Activated effector memory CD4-positive, alpha-beta T cell treated with Interleukin-2 at 50 U/mL for 16 hours (primary cell): ENCODE results near the gene TMEM163.
"Not testable (repeated sequence)": the region's sequence is repeated elsewhere in the genome, so short reads cannot be mapped to it uniquely, and the experiment has no call there.

Experiments
- DNase-seq: peaks from one replicate; pipeline ENCODE4 v3.0.0-alpha.2; 2020

The TMEM163 gene

DNA sequence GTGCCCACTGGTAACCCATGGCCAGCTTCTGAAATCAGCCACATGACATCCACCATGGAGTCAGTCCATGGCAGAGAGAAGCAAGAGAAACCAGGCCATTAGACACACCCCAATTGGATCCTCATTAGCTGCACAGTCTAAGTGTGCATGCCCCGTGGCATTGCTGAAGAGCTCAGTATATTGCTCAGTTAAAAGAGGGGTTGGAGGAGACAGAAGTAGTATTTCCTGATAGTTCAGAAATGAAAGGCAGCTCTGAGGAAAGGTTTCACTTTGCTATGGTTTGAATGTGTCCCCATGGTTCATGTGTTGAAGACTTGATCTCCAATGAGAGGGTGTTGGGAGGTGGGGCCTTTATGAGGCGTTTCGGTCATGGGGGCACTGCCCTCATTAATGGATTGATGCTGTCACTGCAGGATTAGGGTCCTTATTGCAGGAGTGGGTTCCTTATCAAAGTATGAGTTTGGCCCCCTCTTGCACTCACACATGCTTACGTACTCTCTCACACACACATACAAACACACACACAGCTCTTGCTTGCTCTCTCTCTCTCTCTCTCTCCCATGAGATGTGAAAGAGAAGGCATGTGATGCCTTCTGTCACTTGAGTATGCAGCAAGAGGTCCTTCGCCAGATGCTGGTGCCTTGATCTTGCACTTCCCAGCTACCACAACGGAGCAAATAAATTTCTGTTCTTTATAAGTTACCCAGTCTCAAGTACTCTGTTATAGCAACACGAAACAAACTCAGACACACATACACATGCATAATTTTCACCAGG, 58.0 kb downstream of the TMEM163 start:
- DNase-seq, result no peak

DNA sequence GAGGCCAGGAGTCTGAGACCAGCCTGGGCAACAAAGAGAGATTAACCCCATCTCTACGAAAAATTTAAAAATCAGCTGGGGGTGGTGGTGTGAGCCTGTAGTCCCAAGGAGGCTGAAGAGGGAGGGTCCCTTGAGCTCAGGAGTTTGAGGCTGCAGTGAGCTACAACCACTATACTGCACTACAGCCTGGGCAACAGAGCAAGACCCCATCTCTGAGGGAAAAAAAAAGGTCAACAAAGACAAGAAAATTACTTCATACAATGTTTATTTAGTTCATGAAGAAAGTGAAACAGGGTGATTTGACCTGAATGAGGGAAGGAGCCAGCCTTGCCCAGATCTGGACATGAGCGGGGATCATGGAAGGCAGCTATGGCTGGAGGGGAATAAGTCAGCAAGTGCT, 59.1 kb downstream of the TMEM163 start:
- DNase-seq, result no peak

DNA sequence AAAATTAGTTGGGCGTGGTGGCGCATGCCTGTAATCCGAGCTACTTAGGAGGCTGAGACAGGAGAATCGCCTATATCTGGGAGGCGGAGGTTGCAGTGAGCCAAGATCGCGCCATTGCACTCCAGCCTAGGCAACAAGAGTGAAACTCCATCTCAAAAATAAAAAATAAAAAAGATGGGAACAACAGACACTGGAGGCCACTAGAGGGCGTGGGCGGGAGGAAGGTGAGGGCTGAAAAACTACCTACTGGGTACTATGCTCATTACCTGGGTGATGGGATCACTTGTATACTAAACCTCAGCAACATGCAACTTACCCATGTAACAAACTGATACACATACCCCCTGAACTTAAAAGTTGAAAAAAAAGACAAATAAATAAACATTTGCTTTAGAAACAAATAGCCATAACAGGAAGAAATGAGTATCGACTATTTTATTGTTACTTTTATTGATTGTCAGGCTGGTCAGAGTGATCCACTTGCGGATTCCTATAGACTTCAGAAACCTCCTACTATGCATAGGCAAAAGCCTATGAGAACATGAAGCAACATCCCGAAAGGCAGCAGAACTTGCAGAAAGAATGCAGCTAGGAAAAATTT, 61.0 kb downstream of the TMEM163 start:
- no peak for DNase-seq

DNA sequence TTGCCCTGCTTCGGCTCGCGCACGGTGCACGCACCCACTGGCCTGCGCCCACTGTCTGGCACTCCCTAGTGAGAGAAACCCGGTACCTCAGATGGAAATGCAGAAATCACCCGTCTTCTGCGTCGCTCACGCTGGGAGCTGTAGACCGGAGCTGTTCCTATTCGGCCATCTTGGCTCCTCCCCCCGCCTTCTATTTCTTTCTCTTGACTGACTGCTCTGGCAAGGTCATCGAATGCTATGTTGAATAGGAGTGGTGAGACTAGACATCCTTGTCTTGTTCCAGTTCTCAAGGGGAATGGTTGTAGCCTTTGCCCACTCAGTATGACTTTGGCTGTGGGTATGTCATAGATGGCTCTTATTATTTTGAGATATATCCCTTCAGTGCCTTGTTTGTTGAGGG, 62.4 kb downstream of the TMEM163 start:
- DNase-seq, result not testable (repeated sequence)

DNA sequence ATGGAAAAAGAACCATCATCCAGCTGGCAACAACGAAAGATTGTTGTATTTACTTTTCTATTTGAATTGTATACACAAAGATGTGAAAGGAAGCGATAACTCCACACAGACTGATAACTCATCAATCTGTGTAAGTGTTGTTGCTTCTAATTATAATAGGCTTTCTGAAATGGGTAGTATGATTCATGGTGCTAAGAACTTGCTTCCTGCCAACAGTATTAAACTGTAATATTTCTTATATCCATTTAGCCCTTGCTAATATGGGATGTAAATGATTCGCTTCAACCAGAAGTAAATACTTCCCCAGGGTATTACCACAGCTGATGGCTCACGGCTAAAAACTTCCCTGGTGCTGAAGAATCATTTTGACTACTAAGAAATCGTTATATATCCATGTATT, 70.2 kb downstream of the TMEM163 start:
- DNase-seq, result no peak

DNA sequence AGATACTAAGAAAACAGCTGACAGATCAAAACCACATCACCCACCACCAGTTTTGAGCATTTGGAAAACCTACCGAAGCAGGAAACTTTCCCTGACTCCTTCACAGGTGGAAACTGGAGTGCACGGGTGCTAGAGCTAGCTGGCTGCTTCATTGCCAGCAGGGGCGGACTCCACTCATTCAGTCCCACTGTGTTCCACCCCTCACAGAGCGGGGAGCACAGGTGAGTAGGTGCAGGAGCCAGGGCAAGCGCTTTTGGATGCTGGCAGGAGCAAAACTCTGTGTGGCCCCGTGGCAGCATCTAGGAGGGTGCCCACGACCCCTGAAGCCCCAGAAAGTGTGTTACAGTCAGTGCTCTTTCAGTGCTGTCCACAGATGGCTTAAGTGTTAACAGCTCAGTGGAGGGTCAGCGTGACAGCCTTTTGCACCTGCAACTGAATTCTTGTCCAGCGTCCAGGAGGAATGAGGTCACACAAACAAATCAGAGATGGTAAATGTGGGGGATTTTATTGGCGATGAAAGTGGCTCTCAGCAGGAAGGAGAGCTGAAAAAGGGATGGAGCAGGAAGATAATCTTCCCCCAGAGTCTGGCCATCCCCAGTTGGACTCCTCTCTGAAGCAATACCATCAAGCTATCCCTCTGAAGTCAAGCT, 71.1 kb downstream of the TMEM163 start:
- no peak for DNase-seq

DNA sequence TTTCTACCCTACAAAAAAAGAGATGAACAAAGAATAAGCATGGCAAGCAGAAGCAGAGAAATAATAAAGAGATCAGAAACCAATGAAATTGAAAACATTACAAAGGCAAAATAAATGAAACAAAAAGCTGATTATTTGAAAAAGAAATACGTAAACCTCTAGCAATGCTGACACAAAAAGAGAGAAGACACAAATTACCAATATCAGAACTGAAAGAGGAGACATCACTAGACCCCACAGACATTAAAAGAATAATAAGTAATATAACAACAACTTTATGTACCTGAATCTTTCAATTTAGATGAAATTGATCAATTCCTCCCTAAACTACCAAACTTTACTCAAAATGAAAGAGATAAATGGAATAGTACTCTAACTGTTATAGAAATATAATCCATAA, 75.9 kb downstream of the TMEM163 start:
- DNase-seq, result no peak

DNA sequence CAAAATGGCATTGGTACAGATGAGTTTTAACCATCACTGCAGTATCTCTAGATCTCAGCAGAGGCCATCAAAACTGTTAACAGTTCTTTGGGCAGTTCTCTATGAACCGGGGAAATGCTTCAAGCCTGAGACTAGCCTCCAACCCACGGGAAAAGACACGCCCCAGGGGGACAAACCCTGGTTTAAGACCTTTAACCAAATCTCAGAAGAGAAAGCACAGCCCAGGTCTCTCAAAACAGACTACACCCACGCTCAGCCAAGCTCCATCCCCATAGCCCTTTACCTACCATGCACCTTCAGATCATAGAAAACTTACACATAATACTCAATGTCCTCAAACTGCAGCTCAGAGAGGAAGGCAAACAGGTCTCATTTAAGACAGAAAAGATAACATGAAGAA, 78.3 kb downstream of the TMEM163 start:
- DNase-seq, result no peak

DNA sequence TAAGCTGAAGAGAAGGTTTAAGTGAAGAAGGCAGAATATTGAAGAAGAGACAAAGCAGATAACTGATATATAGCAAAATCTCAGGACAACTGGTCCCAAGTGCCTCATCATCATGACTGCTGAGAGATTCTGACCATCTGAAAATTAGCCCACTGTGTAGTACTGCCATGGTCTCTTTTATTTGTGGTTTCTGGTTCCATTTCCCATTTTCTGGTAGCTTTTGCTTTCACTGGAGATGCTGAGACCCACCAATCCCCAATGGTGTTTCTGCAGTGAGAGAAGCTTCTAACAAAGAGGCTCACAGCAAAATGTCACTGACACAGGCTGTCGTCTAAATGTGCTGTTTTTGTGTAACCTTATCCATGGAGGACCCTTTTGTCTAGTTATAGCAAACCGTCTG, 79.5 kb downstream of the TMEM163 start:
- DNase-seq, result no peak

DNA sequence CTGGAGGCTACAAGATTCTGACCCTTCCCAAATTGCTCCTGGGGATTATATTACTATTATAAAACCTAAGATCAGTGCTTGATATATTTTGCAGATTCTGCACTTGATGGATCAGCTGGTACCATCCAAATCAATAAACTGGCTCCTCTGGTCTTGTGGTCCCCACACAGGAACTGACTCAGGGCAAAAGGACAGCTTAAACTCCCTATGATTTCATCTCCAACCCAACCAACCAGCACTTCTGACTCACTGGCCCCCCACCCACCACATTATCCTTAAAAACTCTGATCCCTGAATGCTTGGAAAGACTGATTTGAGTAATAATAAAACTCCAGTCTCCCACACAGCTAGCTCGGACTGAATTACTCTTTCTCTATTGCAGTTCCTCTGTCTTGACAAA, 82.1 kb downstream of the TMEM163 start:
- no peak for DNase-seq

DNA sequence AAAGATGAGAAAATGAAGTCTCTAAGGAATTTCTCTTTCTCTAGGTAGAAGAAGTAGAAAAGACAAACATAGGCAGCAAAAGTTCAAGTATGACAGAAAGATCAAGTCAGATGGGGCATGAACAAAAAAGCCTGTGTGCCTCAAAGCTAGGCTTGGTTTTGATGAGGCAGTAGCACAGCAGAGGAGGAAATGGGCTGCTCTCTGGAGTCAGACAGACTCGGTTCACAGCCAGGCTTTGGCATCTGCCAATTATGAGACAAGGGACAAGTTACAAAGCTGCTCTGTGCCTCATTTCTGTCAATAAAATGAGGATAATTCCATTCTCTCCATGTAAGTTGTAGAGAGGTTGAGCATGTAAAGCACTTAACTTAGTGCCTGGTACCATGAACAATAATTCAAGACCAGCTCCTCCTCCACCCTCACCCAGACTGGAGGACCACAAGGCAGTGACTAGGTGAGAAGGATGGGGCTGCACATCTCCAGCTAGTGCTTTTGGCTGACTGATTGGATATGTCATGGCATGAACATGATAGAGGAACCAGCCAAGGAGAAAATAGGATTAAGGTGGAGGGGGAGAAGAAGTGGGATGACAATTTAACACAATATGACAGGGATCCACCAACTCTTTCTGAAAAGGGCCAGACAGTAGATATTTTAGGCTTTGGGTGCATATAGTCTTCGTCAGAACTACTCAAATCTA, 84.6 kb downstream of the TMEM163 start:
- no peak for DNase-seq

DNA sequence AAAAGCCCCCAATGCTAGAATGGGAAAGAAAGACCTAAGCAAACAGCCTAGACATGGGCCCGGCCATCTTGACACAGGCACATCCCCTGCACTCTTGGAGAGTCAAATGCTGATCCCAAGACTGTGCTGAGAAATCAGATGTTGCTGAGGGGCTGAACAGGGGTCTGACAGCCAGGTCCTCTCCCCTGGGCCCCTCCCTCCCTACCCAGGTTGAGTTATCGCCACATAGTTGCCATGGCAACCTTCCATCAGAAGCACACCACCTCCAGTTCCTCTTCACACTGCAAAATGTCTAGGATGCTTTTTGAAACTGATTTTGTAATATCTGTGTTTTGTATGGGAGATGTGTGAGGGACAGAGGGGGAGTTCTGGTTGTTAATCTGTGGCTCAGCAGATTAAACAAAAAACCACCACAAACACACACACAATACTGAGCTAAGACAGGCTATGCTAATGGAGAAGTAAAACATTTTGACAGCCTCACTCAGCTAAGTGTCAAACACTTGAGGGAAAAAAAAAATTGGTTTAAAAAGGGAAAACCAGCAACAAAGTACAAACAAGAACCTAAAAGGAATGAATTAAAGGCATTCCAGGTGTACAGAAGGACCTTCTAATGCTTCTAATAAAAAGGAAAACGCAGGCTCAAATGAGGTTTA, 88.2 kb downstream of the TMEM163 start:
- DNase-seq, result no peak

DNA sequence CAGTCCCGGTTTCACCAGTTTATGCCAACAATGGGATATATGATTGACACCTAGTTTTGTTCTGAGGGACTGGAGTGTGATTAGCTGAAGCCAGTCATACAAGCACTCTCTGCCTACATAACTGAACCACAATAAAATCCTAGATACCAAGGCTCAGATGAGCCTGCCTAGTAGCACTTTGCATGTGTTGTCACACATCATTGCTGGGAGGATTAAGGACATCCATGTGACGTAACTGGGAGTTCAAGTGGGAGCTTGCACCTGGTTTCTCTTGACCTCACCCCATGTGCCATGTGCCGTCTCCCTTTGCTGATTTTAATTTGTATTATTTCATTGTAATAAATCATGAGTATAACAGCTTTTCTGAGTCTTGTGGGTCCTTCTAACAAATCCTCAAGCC, 90.3 kb downstream of the TMEM163 start:
- no peak for DNase-seq

DNA sequence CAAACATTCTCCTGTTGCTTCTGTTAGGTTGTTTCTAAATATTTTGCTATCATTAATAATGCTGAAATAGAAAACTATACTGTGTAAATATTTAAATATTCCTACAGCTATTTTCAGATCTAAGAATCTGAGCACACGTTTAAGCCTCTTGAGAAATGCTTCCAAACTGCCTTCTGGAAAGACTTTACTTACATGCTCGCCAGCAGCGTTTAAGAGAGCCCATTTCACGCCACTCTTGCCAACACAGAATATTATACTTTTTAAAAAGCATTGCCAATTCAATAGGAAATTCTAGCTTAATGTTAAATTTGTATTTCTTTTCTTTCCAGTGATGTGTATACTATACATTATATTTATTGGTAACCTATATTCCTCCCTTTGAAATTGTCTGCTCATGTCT, 92.0 kb downstream of the TMEM163 start:
- DNase-seq, result no peak

DNA sequence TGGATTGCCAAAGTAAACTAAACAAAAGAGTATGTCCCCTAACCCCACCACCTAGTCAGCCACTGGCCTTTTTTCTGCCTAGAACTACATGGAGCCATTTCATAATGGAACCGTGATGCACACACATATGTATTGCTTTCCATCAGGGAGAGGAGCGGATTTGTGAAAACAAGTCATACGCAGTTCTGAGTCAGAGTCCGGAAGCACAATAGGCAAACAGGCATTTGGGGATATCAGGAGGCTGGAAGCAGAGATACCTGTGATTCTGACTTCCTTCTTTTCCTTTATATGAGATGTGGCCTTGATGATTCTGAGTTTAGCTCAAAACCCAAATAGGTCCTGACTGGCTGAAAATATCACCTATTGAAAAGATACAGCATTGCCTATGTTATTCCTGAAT, 93.5 kb downstream of the TMEM163 start:
- no peak for DNase-seq

DNA sequence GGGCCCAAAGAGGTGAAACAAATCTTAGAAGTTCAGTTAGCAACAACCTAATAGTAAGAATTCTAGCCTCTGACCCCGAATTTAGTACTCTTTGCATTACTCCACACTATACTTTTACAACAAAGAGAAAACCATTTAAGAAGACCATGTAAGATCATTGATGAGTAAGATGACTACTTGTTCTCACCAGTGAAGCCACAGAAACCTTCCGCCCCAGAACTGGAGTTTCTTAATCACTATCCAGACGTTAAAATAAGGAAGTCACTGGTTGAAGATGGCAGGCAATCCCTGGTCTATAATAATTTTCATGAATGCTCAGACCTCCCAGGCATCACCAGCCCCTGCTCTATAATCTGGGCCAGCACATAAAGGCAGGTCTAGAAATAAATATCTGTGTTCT, 95.0 kb downstream of the TMEM163 start:
- no peak for DNase-seq

DNA sequence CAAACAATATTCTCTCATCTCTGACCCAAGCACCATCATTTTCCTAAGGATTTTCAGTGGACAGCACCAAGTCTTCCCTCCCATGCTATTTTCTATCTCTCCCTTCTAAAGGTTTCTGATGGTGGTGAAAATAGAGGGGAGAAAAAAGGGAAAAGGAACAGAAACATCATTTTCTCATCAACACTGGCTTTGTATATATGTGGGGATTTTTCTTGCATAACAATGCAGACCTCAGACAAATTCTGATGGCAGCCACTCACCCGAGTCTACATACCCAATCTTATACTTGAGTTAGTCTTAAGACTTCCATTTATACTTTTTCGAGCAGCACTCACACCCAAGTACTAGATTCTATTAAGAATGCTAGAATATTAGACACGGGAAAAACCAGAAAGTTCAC, 95.8 kb downstream of the TMEM163 start:
- no peak for DNase-seq

DNA sequence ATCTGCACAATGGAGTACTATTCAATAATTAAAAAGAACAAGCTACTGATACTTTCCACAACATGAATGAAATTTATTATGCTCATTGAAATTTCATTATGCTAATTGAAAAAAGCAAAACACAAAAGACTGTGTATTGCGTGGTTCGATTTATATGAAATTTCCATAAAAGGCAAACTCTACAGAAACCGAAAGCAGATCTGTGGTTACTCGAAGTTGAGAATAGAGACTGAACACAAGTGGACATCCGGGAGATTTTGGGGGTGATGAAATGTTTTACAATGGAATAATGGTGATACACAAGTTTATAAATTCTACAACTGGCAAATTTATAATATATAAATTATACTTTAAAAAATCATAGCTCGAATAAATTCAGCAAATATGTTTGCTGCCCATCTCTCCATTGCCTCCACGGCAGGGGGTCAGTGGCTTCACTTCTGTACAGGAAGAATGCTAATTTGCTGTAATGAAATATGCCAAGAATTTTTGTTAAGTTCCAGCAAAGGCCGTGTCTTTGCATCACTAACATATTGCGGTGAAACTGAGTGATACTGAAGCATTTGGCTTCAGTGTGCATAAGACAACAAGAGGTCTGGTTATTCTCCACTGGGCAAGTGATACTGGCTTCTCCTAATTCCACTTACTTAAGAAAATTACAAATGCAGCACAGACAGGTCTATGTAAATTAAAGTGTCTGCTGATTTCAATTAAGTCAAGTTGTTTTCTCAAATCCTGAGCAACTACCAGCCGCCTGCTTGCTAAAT, 96.7 kb downstream of the TMEM163 start:
- DNase-seq, result no peak

DNA sequence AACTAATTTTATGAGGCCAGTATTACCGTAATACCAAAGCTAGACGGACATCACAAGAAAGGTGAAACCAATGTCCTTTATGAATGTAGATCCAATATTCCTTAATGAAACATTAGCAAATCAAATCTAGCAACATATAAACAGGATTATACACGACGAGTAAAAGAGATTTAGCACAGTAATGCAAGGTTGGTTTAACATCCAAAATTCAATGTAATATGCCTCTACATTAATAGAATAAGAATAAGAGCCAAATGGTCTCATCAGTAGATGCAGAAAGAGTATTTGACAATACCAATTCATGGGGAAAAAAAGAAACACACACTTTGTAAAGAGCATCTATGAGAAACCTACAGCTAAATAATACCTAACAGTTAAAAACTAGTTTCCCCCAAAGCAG, 99.5 kb downstream of the TMEM163 start:
- no peak for DNase-seq

DNA sequence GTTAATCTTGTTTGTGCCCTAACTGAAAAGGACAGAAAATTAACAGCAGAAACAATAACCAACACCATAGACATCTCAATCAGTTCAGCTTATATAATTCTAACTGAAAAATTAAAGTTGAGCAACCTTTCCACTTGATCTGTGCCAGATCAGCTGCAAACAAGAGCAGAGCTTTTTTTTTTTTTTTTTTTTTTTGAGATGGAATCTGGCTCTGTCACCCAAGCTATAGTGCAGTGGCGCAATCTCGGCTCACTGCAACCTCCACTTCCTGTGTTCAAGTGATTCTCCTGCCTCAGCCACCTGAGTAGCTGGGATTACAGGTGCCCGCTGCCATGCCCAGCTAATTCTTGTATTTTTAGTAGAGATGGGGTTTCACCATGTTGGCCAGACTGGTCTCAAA, 103.3 kb downstream of the TMEM163 start:
- not testable (repeated sequence) for DNase-seq

DNA sequence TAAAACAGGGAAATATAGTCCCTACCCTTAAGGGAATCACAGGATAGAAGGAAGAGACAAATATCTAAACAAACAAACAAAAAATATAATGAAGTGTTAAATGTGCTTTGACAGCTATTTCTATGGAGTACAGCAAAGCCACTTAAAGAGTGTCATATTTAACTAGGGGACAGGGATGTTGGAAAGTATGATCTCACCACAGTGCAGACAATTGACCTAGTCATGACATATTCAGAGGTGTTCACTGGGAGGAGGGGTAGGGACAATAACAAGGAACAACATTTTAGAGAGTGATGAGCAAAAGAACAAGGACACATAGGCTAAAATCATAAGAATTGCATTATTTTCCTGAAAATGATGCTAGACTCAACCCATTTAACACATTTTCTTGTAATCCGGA, 107.5 kb downstream of the TMEM163 start:
- no peak for DNase-seq

DNA sequence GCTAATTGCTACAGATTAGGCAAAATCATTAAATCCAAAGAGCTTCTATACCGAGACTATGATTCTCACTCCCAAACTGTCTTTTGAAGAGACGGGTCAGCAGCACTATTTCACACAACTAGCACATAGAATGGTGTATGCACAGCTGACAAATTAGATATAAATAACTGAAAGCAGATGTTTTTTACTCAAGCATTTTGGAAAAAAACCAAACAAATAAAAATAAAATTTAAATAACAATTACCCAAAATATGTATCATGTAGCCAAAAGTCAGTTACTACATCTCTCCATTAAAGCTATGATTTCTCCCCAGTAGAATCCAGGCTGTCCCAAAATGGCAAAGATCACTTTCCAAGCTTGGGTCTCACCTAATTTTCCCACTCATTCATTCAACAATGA, 107.9 kb downstream of the TMEM163 start:
- DNase-seq, result no peak
